HepG2 (cell line): ENCODE results near the gene PRDM10. TPM values are rescaled to one million over a fixed set of nuclear protein-coding genes. Genes with fewer than 3 reads are reported as not detected.

ENCODE experiments used
- ASH2L ChIP-seq: fragments of 300-600, 200-600 bp; sonication (generic); IDR thresholded peaks from 2 replicates; pipeline ENCODE4 v1.7.0; 2017; ENCODE audit warnings: low read depth, mild to moderate bottlenecking, moderate library complexity, mixed read lengths, low read length; ENCODE audit not compliant: insufficient read length
- CBX5 ChIP-seq: sonication (generic); formaldehyde crosslinking; IDR thresholded peaks from 2 replicates; pipeline ENCODE4 v1.4.0; 2020; ENCODE audit warnings: missing genetic modification reagents, borderline replicate concordance
- CEBPB ChIP-seq: IDR thresholded peaks from 2 replicates; pipeline ENCODE4 v1.6.1; 2011; ENCODE audit warnings: low read depth, low read length, improper control_type of control experiment, borderline replicate concordance
- CEBPG ChIP-seq: IDR thresholded peaks from 2 replicates; pipeline ENCODE4 v1.6.1; 2016
- EP300 ChIP-seq, 3 experiments: sonication (generic) in 1 of 3; formaldehyde crosslinking in 1 of 3; IDR thresholded peaks; 2 replicates each; pipeline versions ENCODE4 v1.5.1 to v1.6.1; 2011 to 2020; ENCODE audit warnings: low read depth in 2 of 3, low read length in 2 of 3, borderline replicate concordance in 1 of 3, improper control_type of control experiment in 1 of 3, mild to moderate bottlenecking in 1 of 3, missing genetic modification reagents in 1 of 3, moderate library complexity in 1 of 3
- ESRRA ChIP-seq: sonication (generic); formaldehyde crosslinking; IDR thresholded peaks from 2 replicates; pipeline ENCODE4 v1.5.1; 2020; ENCODE audit warnings: mild to moderate bottlenecking, low read depth, missing genetic modification reagents
- EZH2 ChIP-seq: conservative IDR thresholded peaks from 2 replicates; pipeline ENCODE4 v1.6.1; 2012; ENCODE audit warnings: mild to moderate bottlenecking, low read depth, low read length, moderate library complexity
- FOXK1 ChIP-seq: sonication (generic); formaldehyde crosslinking; IDR thresholded peaks from 2 replicates; pipeline ENCODE4 v1.4.0; 2020; ENCODE audit warnings: low read depth, missing genetic modification reagents, borderline replicate concordance
- MIER3 ChIP-seq: IDR thresholded peaks from 2 replicates; pipeline ENCODE4 v1.6.1; 2016; ENCODE audit warnings: missing compliant biosample characterization, borderline replicate concordance
- NCOA2 ChIP-seq: sonication (generic); formaldehyde crosslinking; IDR thresholded peaks from 2 replicates; pipeline ENCODE4 v1.8.0; 2022; ENCODE audit warnings: inconsistent platforms
- NFKB2 ChIP-seq: sonication (generic); formaldehyde crosslinking; IDR thresholded peaks from 2 replicates; pipeline ENCODE4 v1.4.0; 2020; ENCODE audit warnings: missing genetic modification reagents, borderline replicate concordance
- NR2F1 ChIP-seq, 2 experiments: fragments of 450-650 bp in 1 of 2; formaldehyde crosslinking in 1 of 2; IDR thresholded peaks; 2 replicates each; pipeline versions ENCODE4 v1.5.0 to v1.6.1; 2016 to 2020; ENCODE audit warnings: mild to moderate bottlenecking in 1 of 2, missing compliant biosample characterization in 1 of 2, missing genetic modification reagents in 1 of 2, moderate library complexity in 1 of 2
- PCBP2 ChIP-seq: fragments of 200-400 bp; formaldehyde crosslinking; optimal IDR thresholded peaks from 2 replicates; pipeline ENCODE3; 2018; ENCODE audit warnings: low read length, low read depth; ENCODE audit not compliant: poor library complexity, severe bottlenecking
- POLR2A ChIP-seq, 2 experiments: IDR thresholded peaks; 2 replicates each; pipeline ENCODE4 v1.6.1; 2011; ENCODE audit warnings: low read depth in 2 of 2, low read length in 2 of 2, mild to moderate bottlenecking in 1 of 2, moderate library complexity in 1 of 2; ENCODE audit not compliant: insufficient read depth in 1 of 2
- PRDM10 ChIP-seq: sonication (generic); formaldehyde crosslinking; IDR thresholded peaks from 2 replicates; pipeline ENCODE4 v1.4.0; 2020; ENCODE audit warnings: low read depth, missing genetic modification reagents
- REPIN1 ChIP-seq: sonication (generic); formaldehyde crosslinking; IDR thresholded peaks from 2 replicates; pipeline ENCODE4 v1.8.0; 2022; ENCODE audit warnings: missing genetic modification reagents, low read depth, mild to moderate bottlenecking, borderline replicate concordance
- SATB2 ChIP-seq: sonication (generic); formaldehyde crosslinking; IDR thresholded peaks from 2 replicates; pipeline ENCODE4 v1.5.0; 2020; ENCODE audit warnings: missing genetic modification reagents
- SMAD1 ChIP-seq: sonication (generic); formaldehyde crosslinking; IDR thresholded peaks from 2 replicates; pipeline ENCODE4 v1.4.0; 2020; ENCODE audit warnings: missing genetic modification reagents, low read depth, mild to moderate bottlenecking, borderline replicate concordance
- XRCC5 ChIP-seq: fragments of 200-400 bp; formaldehyde crosslinking; optimal IDR thresholded peaks from 2 replicates; pipeline ENCODE3; 2017; ENCODE audit warnings: mild to moderate bottlenecking, low read length
- ZNF441 ChIP-seq: sonication (generic); formaldehyde crosslinking; IDR thresholded peaks from 2 replicates; pipeline ENCODE4 v1.7.0; 2021; ENCODE audit warnings: missing genetic modification reagents, borderline replicate concordance
- ZNF552 ChIP-seq: sonication (generic); formaldehyde crosslinking; IDR thresholded peaks from 2 replicates; pipeline ENCODE4 v1.9.0; 2022; ENCODE audit warnings: missing genetic modification reagents, mild to moderate bottlenecking, borderline replicate concordance
- ZNF691 ChIP-seq: sonication (generic); formaldehyde crosslinking; IDR thresholded peaks from 2 replicates; pipeline ENCODE4 v1.4.0; 2020; ENCODE audit warnings: missing genetic modification reagents, low read depth, mild to moderate bottlenecking, borderline replicate concordance
- polyA plus RNA-seq, 8 experiments: library from polyadenylated mRNA; depleted of rRNA in 3 of 8; stranded (reverse) in 7 of 8; unstranded in 1 of 8; fragments of >200 nt; fragmentation: Illumina TruSeq in 4 of 8; extraction: Trizol in 4 of 8; gene quantifications; 2 replicates each; pipeline versions ENCODE4 v1.2.1 to v1.2.3, GENCODE V29; 2011 to 2016; ENCODE audit warnings: low read depth in 4 of 8, missing spikeins in 1 of 8, mixed read lengths in 1 of 8; ENCODE audit not compliant: insufficient read depth in 1 of 8
- total RNA-seq, 5 experiments: library from RNA; depleted of rRNA; stranded (reverse); fragments of >200 nt; fragmentation: Illumina TruSeq; extraction: Trizol; gene quantifications; 2 replicates each; pipeline ENCODE4 v1.2.3, GENCODE V29; 2016; ENCODE audit warnings: low read depth in 1 of 5
- TF ChIP-seq, protein P1 (sequence below): IDR thresholded peaks from 2 replicates; pipeline ENCODE4 v1.6.1; 2016; ENCODE audit warnings: missing genetic modification reagents, missing compliant biosample characterization

The PRDM10 gene
- total and polyA plus RNA-seq, 2 of the 13 experiments (the other 11 are each of a cell fraction or from before 2014, with no cell fraction given): 5.7 to 5.8 TPM

DNA sequence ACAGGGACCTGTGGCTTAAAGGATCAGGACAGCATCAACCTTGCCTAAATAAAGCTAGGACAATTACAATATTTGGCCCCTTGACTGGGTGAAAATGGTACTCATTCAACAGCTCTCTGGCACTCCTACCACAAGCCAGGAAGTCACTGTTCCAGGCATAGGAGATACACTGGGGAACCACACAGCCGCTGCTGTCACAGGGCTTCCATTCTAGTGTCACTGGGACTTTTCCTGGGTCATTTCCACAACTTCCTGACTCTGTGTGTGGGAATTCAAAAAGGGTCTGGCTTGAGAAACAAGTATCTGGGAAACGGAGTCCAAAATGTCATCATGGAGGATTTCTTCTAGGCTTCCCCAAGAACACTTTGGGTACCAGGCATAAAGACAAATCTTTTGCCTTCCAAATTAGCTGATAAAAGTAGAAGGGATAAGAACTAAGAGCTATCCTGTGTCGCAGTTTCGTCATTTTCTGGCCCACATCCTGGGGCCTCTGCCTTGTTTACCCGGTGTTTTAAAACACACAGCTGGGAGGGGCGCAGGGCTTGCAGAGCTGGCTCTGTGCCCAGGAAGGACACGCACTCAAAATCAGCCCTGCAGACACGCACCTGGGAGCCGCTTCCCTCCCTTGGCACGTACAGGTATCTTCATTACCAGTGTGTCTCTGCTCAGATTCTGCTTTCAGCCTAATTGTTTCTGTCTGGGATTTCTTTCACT is 149.0 kb downstream of the PRDM10 start (continued):
- TF ChIP-seq POLR2A (IDR thresholded peaks at IDR 0.05; ENCODE audit: insufficient read depth in 1 of 2, low read depth in 2 of 2, low read length in 2 of 2) (0 out of 4 replicates have a peak, but pooled peaks of 1 of the 2 experiments have one; percentile 36), XRCC5 (peak; percentile 55), ZNF552 (CRISPR knock-in tag) (no peak), CEBPB (peak; percentile 33; the same call in 1 of the 2 replicates), PRDM10 (CRISPR knock-in tag) (peak; percentile 35; the same call in 1 of the 2 replicates), NR2F1 (CRISPR knock-in tag; IDR thresholded peaks at IDR 0.05) (no peak), CEBPG (peak; percentile 90), FOXK1 (CRISPR knock-in tag) (peak; percentile 93; the same call in 1 of the 2 replicates), PCBP2 (no peak), EZH2 (no peak), MIER3 (peak; percentile 88), ASH2L (peak; percentile 25), ZNF691 (CRISPR knock-in tag) (peak; percentile 73; the same call in 1 of the 2 replicates), EP300 (IDR thresholded peaks at IDR 0.05; ENCODE audit: low read depth in 2 of 2, low read length in 2 of 2) (peak in 1 of 2 experiments; percentile 86; a peak in 2 of 4 replicates), EP300 (CRISPR knock-in tag; IDR thresholded peaks at IDR 0.05; ENCODE audit: borderline replicate concordance) (peak; percentile 72; the same call in 1 of the 2 replicates), SATB2 (no peak), CBX5 (CRISPR knock-in tag) (peak; percentile 67; the same call in 1 of the 2 replicates), REPIN1 (peak; percentile 37; the same call in 1 of the 2 replicates), ZNF441 (CRISPR knock-in tag) (0 out of 2 replicates have a peak, but pooled peaks have one; percentile 39), SMAD1 (0 out of 2 replicates have a peak, but pooled peaks have one; percentile 24), ESRRA (0 out of 2 replicates have a peak, but pooled peaks have one; percentile 26), NCOA2 (CRISPR knock-in tag) (peak; percentile 79), NFKB2 (no peak; the same call in 1 of the 2 replicates)
- TF ChIP-seq, protein P1, sequence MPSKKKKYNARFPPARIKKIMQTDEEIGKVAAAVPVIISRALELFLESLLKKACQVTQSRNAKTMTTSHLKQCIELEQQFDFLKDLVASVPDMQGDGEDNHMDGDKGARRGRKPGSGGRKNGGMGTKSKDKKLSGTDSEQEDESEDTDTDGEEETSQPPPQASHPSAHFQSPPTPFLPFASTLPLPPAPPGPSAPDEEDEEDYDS: 0 out of 2 replicates have a peak, but pooled peaks have one; percentile 24
